Measurements from ENCODE around the gene NTNG1. TPM values are rescaled to one million over a fixed set of nuclear protein-coding genes. Genes with fewer than 3 reads are reported as not detected.
A peak's percentile ranks its signal among the peaks of the same experiment; 100 is the strongest.

Gene NTNG1
- total RNA-seq, 2 donors from 2014 or later = 2.5 to 2.6 TPM

DNA sequence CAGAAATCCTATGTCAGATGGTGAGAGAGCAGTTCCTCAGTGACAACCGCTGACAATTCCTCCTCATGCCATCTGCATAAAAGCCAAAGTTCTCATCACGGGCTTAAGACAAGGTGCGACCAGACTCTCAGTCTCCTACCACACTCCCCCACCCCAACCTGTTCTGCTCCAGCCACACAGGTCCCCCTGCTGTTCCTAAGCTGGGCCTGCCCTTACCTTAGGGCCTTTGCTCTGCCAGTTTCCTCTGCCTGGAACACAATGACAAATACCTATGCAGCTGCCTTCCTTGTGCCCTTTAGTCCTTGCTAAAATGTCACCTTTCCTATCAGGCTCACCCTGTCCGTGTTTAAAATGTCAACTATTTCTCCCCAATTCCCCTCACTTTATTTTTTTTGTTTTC, 382.2 kb downstream of the NTNG1 start:
- Histone ChIP-seq H3K27ac (ENCODE audit: low read depth, low read length) (no peak overlapping the region), H3K9me3 (ENCODE audit: control insufficient read depth, low read length) (no peaks in the 10 kb centered on the region), H3K4me3 (ENCODE audit: low read length) (no peak overlapping the region), H3K27me3 (ENCODE audit: control insufficient read depth, insufficient read depth, low read length, poor library complexity, severe bottlenecking) (no peaks in the 10 kb centered on the region), H3K36me3 (ENCODE audit: control insufficient read depth, insufficient read depth, low read length) (no peaks in the 10 kb centered on the region), H3K9ac (ENCODE audit: extremely low read depth, low read length, poor library complexity, severe bottlenecking) (no peak overlapping the region), H3K4me1 (ENCODE audit: control insufficient read depth, insufficient read depth, low read length) (peaks cover 5% of the 10 kb centered on the region)
- TF ChIP-seq, protein P1, sequence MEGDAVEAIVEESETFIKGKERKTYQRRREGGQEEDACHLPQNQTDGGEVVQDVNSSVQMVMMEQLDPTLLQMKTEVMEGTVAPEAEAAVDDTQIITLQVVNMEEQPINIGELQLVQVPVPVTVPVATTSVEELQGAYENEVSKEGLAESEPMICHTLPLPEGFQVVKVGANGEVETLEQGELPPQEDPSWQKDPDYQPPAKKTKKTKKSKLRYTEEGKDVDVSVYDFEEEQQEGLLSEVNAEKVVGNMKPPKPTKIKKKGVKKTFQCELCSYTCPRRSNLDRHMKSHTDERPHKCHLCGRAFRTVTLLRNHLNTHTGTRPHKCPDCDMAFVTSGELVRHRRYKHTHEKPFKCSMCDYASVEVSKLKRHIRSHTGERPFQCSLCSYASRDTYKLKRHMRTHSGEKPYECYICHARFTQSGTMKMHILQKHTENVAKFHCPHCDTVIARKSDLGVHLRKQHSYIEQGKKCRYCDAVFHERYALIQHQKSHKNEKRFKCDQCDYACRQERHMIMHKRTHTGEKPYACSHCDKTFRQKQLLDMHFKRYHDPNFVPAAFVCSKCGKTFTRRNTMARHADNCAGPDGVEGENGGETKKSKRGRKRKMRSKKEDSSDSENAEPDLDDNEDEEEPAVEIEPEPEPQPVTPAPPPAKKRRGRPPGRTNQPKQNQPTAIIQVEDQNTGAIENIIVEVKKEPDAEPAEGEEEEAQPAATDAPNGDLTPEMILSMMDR (conservative IDR thresholded peaks at IDR 0.05) = peak; percentile 58
- H3K4me1 Mint-ChIP-seq = peaks cover 50% of the 10 kb centered on the region
- H3K36me3 Mint-ChIP-seq (ENCODE audit: low read depth) = no peaks in the 10 kb centered on the region
- no peak overlapping the region for H3K4me3 Mint-ChIP-seq
- peak; percentile 71 for DNase-seq
- no peak overlapping the region for H3K27ac Mint-ChIP-seq
- WGBS, 2 experiments (ENCODE audit: insufficient coverage in 1 of 2, insufficient read length in 1 of 2) = 52 to 67% methylated on average over 3 to 4 of the region's 4 CpGs
- no peaks in the 10 kb centered on the region for H3K9me3 Mint-ChIP-seq
- no peaks in the 10 kb centered on the region for H3K27me3 Mint-ChIP-seq (ENCODE audit: insufficient read depth)

DNA sequence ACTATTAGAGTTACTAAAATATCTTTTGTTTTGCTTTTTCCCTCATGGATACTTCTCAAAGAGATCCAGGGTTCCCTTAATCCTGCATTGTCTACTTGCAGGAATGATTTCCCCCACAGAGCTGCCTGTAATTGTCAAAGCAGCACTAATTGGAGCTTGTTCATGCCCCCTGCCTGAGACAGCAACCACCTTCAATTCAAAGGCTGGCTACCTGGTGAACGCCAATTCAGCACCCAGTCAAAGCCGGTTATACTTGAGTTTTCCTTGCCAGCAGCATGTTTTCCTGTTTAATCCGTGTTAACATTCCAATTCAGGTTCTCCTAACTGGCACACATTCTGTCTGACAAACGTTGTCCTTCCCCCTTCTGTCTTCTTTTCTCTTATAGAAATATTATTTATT, 382.9 kb downstream of the NTNG1 start:
- H3K27ac Mint-ChIP-seq = no peak overlapping the region
- TF ChIP-seq, protein P1 (conservative IDR thresholded peaks at IDR 0.05) = no peak
- peak; percentile 61 for DNase-seq
- H3K4me3 Mint-ChIP-seq = no peak overlapping the region
- no peaks in the 10 kb centered on the region for H3K9me3 Mint-ChIP-seq
- Histone ChIP-seq H3K36me3 (ENCODE audit: control insufficient read depth, insufficient read depth, low read length) (no peaks in the 10 kb centered on the region), H3K9ac (ENCODE audit: extremely low read depth, low read length, poor library complexity, severe bottlenecking) (no peak overlapping the region), H3K4me1 (ENCODE audit: control insufficient read depth, insufficient read depth, low read length) (peaks cover 5% of the 10 kb centered on the region), H3K4me3 (ENCODE audit: low read length) (no peak overlapping the region), H3K9me3 (ENCODE audit: control insufficient read depth, low read length) (no peaks in the 10 kb centered on the region), H3K27me3 (ENCODE audit: control insufficient read depth, insufficient read depth, low read length, poor library complexity, severe bottlenecking) (no peaks in the 10 kb centered on the region), H3K27ac (ENCODE audit: low read depth, low read length) (no peak overlapping the region)
- peaks cover 55% of the 10 kb centered on the region for H3K4me1 Mint-ChIP-seq
- H3K36me3 Mint-ChIP-seq (ENCODE audit: low read depth) = no peaks in the 10 kb centered on the region
- no peaks in the 10 kb centered on the region for H3K27me3 Mint-ChIP-seq (ENCODE audit: insufficient read depth)
- WGBS, 2 experiments (ENCODE audit: insufficient coverage in 1 of 2, insufficient read length in 1 of 2) = 60 to 67% methylated on average over 1 to 4 of the region's 4 CpGs

DNA sequence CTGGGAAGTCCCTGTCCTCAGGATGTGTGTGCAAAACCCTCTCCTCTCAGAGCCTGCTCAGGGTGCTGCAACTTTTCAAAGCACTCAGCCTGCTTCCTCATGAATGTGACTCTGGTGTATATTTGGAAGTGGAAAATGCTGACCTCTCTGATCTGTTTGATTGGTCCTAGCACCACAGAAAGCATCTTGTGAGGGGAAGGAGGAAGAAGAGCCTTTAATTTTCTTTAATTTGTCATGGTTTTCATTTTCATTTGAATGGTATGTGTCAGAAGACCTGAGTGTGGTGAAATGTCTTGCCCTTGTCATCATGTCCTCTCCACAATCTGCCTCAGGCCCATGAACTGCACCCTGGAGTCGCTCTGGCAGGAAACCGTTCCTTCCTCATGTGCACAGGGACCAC, 383.5 kb downstream of the NTNG1 start:
- WGBS, 2 experiments (ENCODE audit: insufficient coverage in 1 of 2, insufficient read length in 1 of 2) = 91% methylated on average over 2 of the region's 2 CpGs; no CpG with 5 or more reads in 1 of the 2 experiments
- Histone ChIP-seq H3K9ac (ENCODE audit: extremely low read depth, low read length, poor library complexity, severe bottlenecking) (no peak overlapping the region), H3K4me1 (ENCODE audit: control insufficient read depth, insufficient read depth, low read length) (peaks cover 9% of the 10 kb centered on the region), H3K4me3 (ENCODE audit: low read length) (no peak overlapping the region), H3K27me3 (ENCODE audit: control insufficient read depth, insufficient read depth, low read length, poor library complexity, severe bottlenecking) (no peaks in the 10 kb centered on the region), H3K27ac (ENCODE audit: low read depth, low read length) (no peak overlapping the region), H3K36me3 (ENCODE audit: control insufficient read depth, insufficient read depth, low read length) (no peaks in the 10 kb centered on the region), H3K9me3 (ENCODE audit: control insufficient read depth, low read length) (no peaks in the 10 kb centered on the region)
- no peak for DNase-seq
- Mint-ChIP-seq H3K36me3 (ENCODE audit: low read depth) (no peaks in the 10 kb centered on the region), H3K27me3 (ENCODE audit: insufficient read depth) (no peaks in the 10 kb centered on the region), H3K9me3 (no peaks in the 10 kb centered on the region), H3K4me1 (peaks cover 59% of the 10 kb centered on the region), H3K27ac (no peak overlapping the region), H3K4me3 (no peak overlapping the region)
- TF ChIP-seq, protein P1 (conservative IDR thresholded peaks at IDR 0.05) = no peak
